NT2/D1 (cell line): ENCODE measurements around the gene EOLA1.
"Not testable (repeated sequence)": the region's sequence is repeated elsewhere in the genome, so short reads cannot be mapped to it uniquely, and the experiment has no call there.

ENCODE experiments used
- DNase-seq: peaks from one replicate; pipeline ENCODE4 v3.0.0-alpha.2; 2011; ENCODE audit warnings: low read depth, low spot score
- H3K27me3 ChIP-seq: 2 replicates; pipeline ENCODE4 v1.6.0; 2011; ENCODE audit warnings: mild to moderate bottlenecking; ENCODE audit not compliant: insufficient read length, insufficient read depth
- H3K36me3 ChIP-seq: 2 replicates; pipeline ENCODE4 v1.6.1; 2011; ENCODE audit warnings: mild to moderate bottlenecking, low read length, mixed read lengths; ENCODE audit not compliant: insufficient read depth, insufficient read length
- H3K4me1 ChIP-seq: 2 replicates; pipeline ENCODE4 v1.5.1; 2011; ENCODE audit not compliant: insufficient read depth, insufficient read length
- H3K4me3 ChIP-seq: 2 replicates; pipeline ENCODE4 v1.5.1; 2011; ENCODE audit warnings: low read depth; ENCODE audit not compliant: insufficient read length
- H3K9ac ChIP-seq: 2 replicates; pipeline ENCODE4 v1.6.0; 2011; ENCODE audit warnings: low read depth; ENCODE audit not compliant: insufficient read length
- H3K9me3 ChIP-seq: 2 replicates; pipeline ENCODE4 v1.5.1; 2011; ENCODE audit warnings: mild to moderate bottlenecking, low read length; ENCODE audit not compliant: insufficient read depth
- SUZ12 ChIP-seq: IDR thresholded peaks from 2 replicates; pipeline ENCODE4 v1.6.1; 2011; ENCODE audit not compliant: insufficient read length, insufficient read depth; ENCODE audit errors: extremely low read depth
- YY1 ChIP-seq: IDR thresholded peaks from 2 replicates; pipeline ENCODE4 v1.6.1; 2011; ENCODE audit not compliant: insufficient read length, insufficient read depth
- ZNF274 ChIP-seq: IDR thresholded peaks from 2 replicates; pipeline ENCODE4 v1.6.1; 2011; ENCODE audit warnings: mild to moderate bottlenecking, low read depth, low read length

EOLA1 gene

DNA sequence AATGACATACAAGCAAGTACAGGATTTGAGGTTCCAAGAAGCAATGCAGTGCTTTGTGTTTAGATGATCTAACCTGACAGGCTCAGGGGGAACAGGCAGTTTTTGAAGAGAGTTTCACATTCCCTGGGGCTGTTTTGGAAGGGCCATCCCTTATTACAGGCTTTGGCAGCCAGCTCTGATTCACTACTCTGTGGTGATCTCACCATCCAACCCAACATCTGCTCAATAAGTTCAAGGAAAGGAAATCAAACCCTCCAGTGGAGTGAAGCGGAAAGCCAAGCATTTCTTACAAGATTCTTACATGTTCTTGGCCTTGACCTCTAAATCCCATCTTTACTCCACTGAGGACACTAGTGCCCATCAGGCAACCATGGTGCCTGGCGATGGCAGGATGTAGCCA lies 43.2 kb upstream of the EOLA1 start:
- no peaks in the 10 kb centered on the region for H3K27me3 ChIP-seq
- no peak overlapping the region for H3K9ac ChIP-seq
- no peak for DNase-seq
- no peak overlapping the region for H3K4me3 ChIP-seq
- H3K9me3 ChIP-seq, result no peaks in the 10 kb centered on the region
- no peaks in the 10 kb centered on the region for H3K4me1 ChIP-seq
- TF ChIP-seq SUZ12, result no peak
- no peak for TF ChIP-seq YY1
- no peak for TF ChIP-seq ZNF274
- peaks cover 78% of the 10 kb centered on the region for H3K36me3 ChIP-seq

- DNase-seq, result no peak
- Histone ChIP-seq H3K4me1 (no peaks in the 10 kb centered on the region), H3K9me3 (no peaks in the 10 kb centered on the region), H3K9ac (no peak overlapping the region), H3K4me3 (no peak overlapping the region), H3K27me3 (no peaks in the 10 kb centered on the region), H3K36me3 (peaks cover 67% of the 10 kb centered on the region)
- no peak for TF ChIP-seq SUZ12
- TF ChIP-seq ZNF274, result no peak
- no peak for TF ChIP-seq YY1
These were observed 42.0 kb upstream of the EOLA1 start for GRCh38 chrX:149498767-149499166.

DNA sequence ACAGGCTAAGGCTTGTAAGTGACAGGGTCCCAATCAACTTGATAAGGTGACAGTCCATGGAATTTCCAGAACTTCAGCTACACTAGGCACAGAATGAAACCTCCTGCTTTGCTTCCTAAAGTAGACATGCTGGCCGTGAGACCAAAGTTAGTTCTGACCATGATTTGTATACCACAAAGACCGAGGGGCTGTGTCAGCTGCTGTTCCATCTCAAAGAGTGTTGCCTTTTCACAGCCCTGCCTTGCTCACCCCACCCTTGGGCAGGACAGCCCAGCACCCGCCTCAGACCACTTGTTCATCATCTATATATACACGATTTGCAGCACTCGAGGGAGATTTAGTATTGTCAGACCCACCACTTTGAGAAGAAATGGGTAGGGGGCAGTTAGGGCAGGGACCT lies 41.0 kb upstream of the EOLA1 start:
- H3K36me3 ChIP-seq, result peaks cover 57% of the 10 kb centered on the region
- no peak for DNase-seq
- no peaks in the 10 kb centered on the region for H3K27me3 ChIP-seq
- no peaks in the 10 kb centered on the region for H3K9me3 ChIP-seq
- no peak overlapping the region for H3K9ac ChIP-seq
- H3K4me1 ChIP-seq, result no peaks in the 10 kb centered on the region
- no peak overlapping the region for H3K4me3 ChIP-seq
- no peak for TF ChIP-seq ZNF274
- TF ChIP-seq SUZ12, result no peak
- TF ChIP-seq YY1, result no peak

GRCh38 chrX:149502923-149503322 lies 37.9 kb upstream of the EOLA1 start:
- H3K9ac ChIP-seq, H3K27me3 ChIP-seq, H3K4me1 ChIP-seq, H3K9me3 ChIP-seq, H3K4me3 ChIP-seq, DNase-seq: not testable (repeated sequence)
- H3K36me3 ChIP-seq, result peaks cover 29% of the 10 kb centered on the region

GRCh38 chrX:149503446-149503845 lies 37.4 kb upstream of the EOLA1 start:
- DNase-seq, H3K9ac ChIP-seq: not testable (repeated sequence)

GRCh38 chrX:149504226-149504914 lies 36.4 kb upstream of the EOLA1 start:
- TF ChIP-seq YY1, result no peak
- no peak for TF ChIP-seq SUZ12
- TF ChIP-seq ZNF274, result no peak
- Histone ChIP-seq H3K4me3 (peak overlapping the region; percentile 53), H3K9ac (peak overlapping the region; percentile 72), H3K27me3 (no peaks in the 10 kb centered on the region), H3K4me1 (no peaks in the 10 kb centered on the region), H3K36me3 (peaks cover 27% of the 10 kb centered on the region), H3K9me3 (no peaks in the 10 kb centered on the region)
- DNase-seq, result no peak

More at GRCh38 chrX:149503446-149503845, 37.4 kb upstream of the EOLA1 start:
- peaks cover 27% of the 10 kb centered on the region for H3K36me3 ChIP-seq
- not testable (repeated sequence) for H3K9me3 ChIP-seq, H3K27me3 ChIP-seq, H3K4me1 ChIP-seq, H3K4me3 ChIP-seq

GRCh38 chrX:149504915-149505651 lies 35.7 kb upstream of the EOLA1 start, which contains the start of gene IDS:
Gene IDS (minus strand): TSS chrX:149505306. CDS start chrX:149505137, 169 bp downstream.
- no peak for TF ChIP-seq YY1
- no peak for TF ChIP-seq SUZ12
- TF ChIP-seq ZNF274, result no peak
- no peaks in the 10 kb centered on the region for H3K4me1 ChIP-seq
- DNase-seq, result peak; percentile 64
- H3K9me3 ChIP-seq, result no peaks in the 10 kb centered on the region
- no peaks in the 10 kb centered on the region for H3K27me3 ChIP-seq
- H3K9ac ChIP-seq, result peak within 1 kb of the TSS; percentile 72
- peaks cover 22% of the 10 kb centered on the region for H3K36me3 ChIP-seq
- peak within 1 kb of the TSS; percentile 53 for H3K4me3 ChIP-seq

DNA sequence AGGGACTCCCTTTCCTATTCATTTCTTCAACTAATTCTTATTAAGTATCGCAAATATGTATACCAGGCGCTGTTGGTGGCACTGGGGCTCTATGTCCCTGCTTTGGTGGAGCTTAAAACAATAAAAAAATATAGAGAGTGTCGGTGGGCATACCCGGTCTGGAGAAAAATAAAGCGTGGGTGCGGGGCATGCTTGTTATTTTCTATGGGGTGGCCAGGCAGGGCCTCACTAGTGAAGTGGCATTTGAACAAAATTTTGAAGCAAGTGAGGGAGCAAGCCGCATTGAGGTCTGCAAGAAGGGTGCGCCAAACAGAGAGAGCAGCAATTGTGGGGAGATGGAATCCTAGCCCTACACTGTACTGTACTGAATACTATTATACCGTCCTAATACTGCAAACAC lies 35.1 kb upstream of the EOLA1 start:
- H3K27me3 ChIP-seq, result no peaks in the 10 kb centered on the region
- no peak overlapping the region for H3K9ac ChIP-seq
- H3K4me1 ChIP-seq, result no peaks in the 10 kb centered on the region
- H3K9me3 ChIP-seq, result no peaks in the 10 kb centered on the region
- peaks cover 16% of the 10 kb centered on the region for H3K36me3 ChIP-seq
- no peak overlapping the region for H3K4me3 ChIP-seq
- no peak for TF ChIP-seq ZNF274
- TF ChIP-seq SUZ12, result no peak
- TF ChIP-seq YY1, result no peak
- DNase-seq, result no peak
